ENCODE results near the gene OTUD7B. TPM values are rescaled to one million over a fixed set of nuclear protein-coding genes. Genes with fewer than 3 reads are reported as not detected.

Gene OTUD7B
- total and polyA plus RNA-seq, 3 donors from 2014 or later: 23.1 to 31.5 (median 30.3) TPM

DNA sequence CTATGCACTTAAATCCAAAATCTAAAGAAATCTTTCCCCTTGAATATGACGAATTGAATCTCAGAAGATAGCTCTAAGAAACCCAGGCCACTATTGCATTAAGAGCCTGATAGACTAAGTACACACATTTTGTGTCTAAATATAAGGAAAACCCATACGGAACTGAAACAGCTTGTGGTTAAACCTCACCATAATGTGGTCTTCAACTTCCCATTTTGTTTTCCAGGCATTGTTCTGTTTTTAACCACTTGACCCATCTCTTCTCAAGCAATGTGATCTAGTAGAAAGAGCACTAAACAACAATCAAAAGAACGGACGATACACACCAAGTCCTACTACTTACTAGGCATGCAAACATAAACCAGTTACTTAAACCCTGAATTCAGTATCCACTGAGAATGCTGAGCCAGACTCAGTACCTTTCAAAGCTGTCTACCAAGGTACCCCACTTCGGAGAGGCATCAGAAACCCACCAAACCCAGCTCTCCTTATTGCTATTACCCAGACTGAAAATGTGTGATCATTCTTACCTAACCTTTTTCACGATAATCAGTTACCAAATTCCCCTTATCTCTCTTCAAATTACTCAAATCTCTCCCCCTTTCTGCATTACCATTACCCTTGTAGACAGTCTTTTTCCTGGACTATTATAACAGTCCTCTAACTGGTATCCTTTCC is 12.8 kb downstream of the OTUD7B start:
- Histone ChIP-seq H3K9me3 (no peaks in the 10 kb centered on the region), H3K36me3 (ENCODE audit: low read depth, missing control alignments) (no peaks in the 10 kb centered on the region), H3K27ac (no peak overlapping the region), H3K27me3 (no peaks in the 10 kb centered on the region), H3K4me1 (peaks cover 23% of the 10 kb centered on the region), H3K4me3 (no peak overlapping the region)
- TF ChIP-seq POLR2A (IDR thresholded peaks at IDR 0.05): no peak
- no peak for TF ChIP-seq CTCF (IDR thresholded peaks at IDR 0.05)
- no peak for DNase-seq
- WGBS, 2 donors: 85 to 90% methylated on average over 6 of the region's 6 CpGs
- intact Hi-C loops (cut with DNase I; ENCODE audit: low total_unique reads): no loop called here

GRCh38 chr1:149995927-149996326 is 14.6 kb downstream of the OTUD7B start:
- Histone ChIP-seq H3K27me3 (no peaks in the 10 kb centered on the region), H3K36me3 (ENCODE audit: low read depth, missing control alignments) (no peaks in the 10 kb centered on the region), H3K4me1 (peaks cover 12% of the 10 kb centered on the region), H3K4me3 (no peak overlapping the region), H3K27ac (no peak overlapping the region), H3K9me3 (no peaks in the 10 kb centered on the region)
- no peak for DNase-seq
- WGBS, 2 donors: 56 to 63% methylated on average over 2 of the region's 2 CpGs
- TF ChIP-seq CTCF (IDR thresholded peaks at IDR 0.05) (no peak), POLR2A (IDR thresholded peaks at IDR 0.05) (no peak)
- intact Hi-C loops (cut with DNase I; ENCODE audit: low total_unique reads): no loop called here

DNA sequence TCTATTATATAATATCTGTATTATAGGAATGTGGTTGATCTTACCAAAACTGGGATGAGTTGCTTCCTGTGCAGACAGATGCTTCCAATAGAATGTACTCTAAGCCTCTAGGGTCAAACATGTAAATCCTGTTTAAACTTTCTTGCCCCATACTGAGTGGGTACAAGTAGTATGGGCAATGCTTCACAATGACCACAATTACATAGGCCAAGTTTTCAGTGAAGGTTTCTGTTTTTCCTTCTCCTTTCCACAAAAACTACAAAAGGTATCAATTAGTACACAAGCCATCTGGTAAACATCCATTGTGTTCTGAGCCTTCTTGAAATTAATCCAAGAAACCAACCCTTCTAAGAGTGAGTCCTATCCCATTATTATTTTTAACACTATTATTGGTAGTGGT is 16.8 kb downstream of the OTUD7B start:
- intact Hi-C loops (cut with DNase I; ENCODE audit: low total_unique reads): no loop called here
- no peak overlapping the region for H3K27ac ChIP-seq

DNA sequence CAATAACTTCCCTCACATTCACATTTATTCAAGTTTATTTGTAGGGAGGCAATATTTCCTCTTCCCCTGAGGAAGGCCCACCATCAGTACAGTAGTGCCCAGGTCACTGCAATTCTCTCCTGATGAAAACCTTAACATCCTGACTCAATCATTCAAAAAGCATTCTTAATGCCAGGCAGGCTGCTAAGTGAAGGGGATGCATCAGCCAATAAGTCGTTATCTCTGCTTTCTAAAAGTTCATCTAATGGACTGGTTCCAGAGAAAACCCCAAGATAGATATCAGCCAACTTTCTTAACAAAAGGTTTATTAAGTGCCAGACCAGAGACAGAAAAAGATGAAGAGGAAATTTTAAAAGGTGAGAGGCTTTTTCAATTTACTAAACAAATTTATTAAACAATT is 17.3 kb downstream of the OTUD7B start:
- WGBS, 2 donors: 68 to 70% methylated on average over 1 of the region's 1 CpG
- no peak overlapping the region for H3K4me3 ChIP-seq
- H3K27ac ChIP-seq: no peak overlapping the region
- intact Hi-C loops (cut with DNase I; ENCODE audit: low total_unique reads): no loop called here
- H3K9me3 ChIP-seq: no peaks in the 10 kb centered on the region
- H3K27me3 ChIP-seq: no peaks in the 10 kb centered on the region
- TF ChIP-seq CTCF (IDR thresholded peaks at IDR 0.05): no peak
- no peak for TF ChIP-seq POLR2A (IDR thresholded peaks at IDR 0.05)
- no peaks in the 10 kb centered on the region for H3K36me3 ChIP-seq (ENCODE audit: low read depth, missing control alignments)
- H3K4me1 ChIP-seq: peaks cover 12% of the 10 kb centered on the region
- DNase-seq: no peak

More for the DNA sequence above, 16.8 kb downstream of the OTUD7B start:
- H3K4me3 ChIP-seq: no peak overlapping the region
- no peak for DNase-seq
- no peaks in the 10 kb centered on the region for H3K9me3 ChIP-seq
- no peaks in the 10 kb centered on the region for H3K36me3 ChIP-seq (ENCODE audit: low read depth, missing control alignments)
- no peaks in the 10 kb centered on the region for H3K27me3 ChIP-seq
- peaks cover 12% of the 10 kb centered on the region for H3K4me1 ChIP-seq
- TF ChIP-seq CTCF (IDR thresholded peaks at IDR 0.05): no peak
- no peak for TF ChIP-seq POLR2A (IDR thresholded peaks at IDR 0.05)

GRCh38 chr1:149987297-149987595 is 23.3 kb downstream of the OTUD7B start:
- WGBS, 2 donors: 83 to 88% methylated on average over 1 of the region's 1 CpG
- DNase-seq: no peak
- H3K36me3 ChIP-seq (ENCODE audit: low read depth, missing control alignments): no peaks in the 10 kb centered on the region
- TF ChIP-seq CTCF (IDR thresholded peaks at IDR 0.05) (no peak), POLR2A (IDR thresholded peaks at IDR 0.05) (no peak)
- H3K27ac ChIP-seq: no peak overlapping the region
- intact Hi-C loops (cut with DNase I; ENCODE audit: low total_unique reads): no loop called here
- no peak overlapping the region for H3K4me3 ChIP-seq
- no peaks in the 10 kb centered on the region for H3K9me3 ChIP-seq
- H3K27me3 ChIP-seq: no peaks in the 10 kb centered on the region
- H3K4me1 ChIP-seq: no peaks in the 10 kb centered on the region

All from testis (tissue), 3 donors.